GM19463 (cell line): ENCODE data around the gene DNAJB6.

Source experiments
- ATAC-seq: cut with Tn5 transposase; IDR thresholded peaks from one replicate; pipeline ENCODE4 v1.9.1; 2021; ENCODE audit warnings: mild to moderate bottlenecking, moderate library complexity; ENCODE audit not compliant: unreplicated experiment

DNAJB6 gene

DNA sequence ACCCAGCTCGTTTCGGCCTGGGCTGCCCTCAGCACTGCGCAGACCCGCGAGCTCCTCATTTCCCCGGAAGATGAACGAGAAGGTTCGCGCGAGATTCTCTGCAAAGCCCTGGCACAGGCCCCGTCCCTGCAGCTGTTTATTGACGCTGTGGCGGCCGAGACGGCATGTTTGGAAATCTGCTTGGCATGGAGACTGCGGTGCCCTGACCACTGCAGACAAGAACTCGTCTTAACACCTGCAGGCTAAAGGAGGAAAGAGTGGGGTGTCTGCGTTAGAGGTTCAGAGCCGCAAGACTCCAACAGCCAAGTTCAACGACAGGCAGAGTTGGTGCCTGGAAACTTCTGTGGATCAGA lies 125.6 kb downstream of the DNAJB6 start:
- ATAC-seq = no peak

GRCh38 chr7:157462840-157463239 lies 126.0 kb downstream of the DNAJB6 start:
- ATAC-seq = no peak

- ATAC-seq = no peak
Observed at GRCh38 chr7:157463245-157463644, 126.4 kb downstream of the DNAJB6 start.

DNA sequence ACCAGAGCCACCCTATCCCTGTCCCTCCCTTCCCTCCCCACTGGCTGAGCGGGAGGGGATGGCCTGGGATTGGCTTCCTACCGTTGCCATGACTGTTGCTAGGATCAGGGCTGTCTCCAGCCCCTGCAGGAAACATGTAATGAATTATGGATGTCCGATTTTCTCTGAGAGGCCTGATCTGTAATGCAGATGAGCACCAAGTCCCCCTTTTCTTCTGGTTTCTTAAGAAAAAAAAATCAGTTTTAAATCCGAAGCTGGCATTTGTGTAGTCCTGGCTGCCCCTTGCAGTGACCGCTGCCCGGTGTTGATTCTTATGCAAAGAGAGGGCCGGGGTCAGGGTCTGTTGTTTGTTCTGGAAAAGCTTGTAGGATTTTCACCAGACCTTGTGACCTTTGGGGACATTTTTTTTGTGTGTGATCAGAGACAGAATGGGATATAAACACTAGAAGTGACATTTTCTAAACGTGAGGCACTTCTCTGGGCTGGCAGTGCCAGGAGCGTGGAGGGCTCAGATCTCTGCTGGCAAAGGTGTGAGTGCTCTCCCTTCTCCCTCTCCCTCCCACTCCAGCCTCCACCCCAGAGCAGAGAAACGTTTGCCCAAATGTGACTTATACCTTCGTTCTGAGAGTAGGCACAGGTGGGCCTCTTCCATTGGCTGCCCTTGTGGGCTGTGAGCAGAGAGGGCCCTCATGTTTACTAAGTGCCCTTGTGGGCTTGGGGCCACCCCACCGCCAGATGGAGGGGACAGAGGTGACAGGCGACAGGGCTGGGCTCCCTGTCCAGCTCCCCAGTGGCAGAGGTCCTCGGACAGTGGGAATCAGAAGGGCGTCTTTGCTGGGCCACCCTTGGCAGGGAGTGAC lies 127.5 kb downstream of the DNAJB6 start:
- no peak for ATAC-seq

- no peak for ATAC-seq
Observed at GRCh38 chr7:157464971-157465886, 128.4 kb downstream of the DNAJB6 start.

- no peak for ATAC-seq
Observed at GRCh38 chr7:157465891-157466866, 129.4 kb downstream of the DNAJB6 start.

DNA sequence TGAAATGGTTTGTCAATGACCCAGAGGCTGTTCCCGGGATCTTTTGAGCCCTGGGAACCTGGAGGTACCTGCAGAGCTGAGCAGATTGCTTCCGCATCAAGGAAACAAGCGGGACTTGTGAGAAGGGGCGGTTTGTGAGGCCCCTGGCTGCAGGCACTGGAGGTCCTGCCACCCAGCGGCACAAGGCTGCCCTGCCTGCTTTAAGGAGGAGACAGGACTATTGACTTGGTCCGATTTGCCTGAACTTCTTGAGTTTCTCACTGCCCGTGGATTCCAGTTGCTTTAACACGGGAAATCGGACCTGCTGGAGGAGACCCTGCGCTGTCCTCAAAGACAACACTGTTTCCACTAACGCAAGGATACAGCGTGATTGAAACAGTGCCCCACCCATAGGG lies 130.1 kb downstream of the DNAJB6 start:
- ATAC-seq = no peak
